Activated B cell treated with CpG ODN at 0.5 μM for 24 hours (primary cell): ENCODE results near the gene LRBA. TPM values are rescaled to one million over a fixed set of nuclear protein-coding genes. Genes with fewer than 3 reads are reported as not detected.

Source experiments
- ATAC-seq: fragments of 200-7000 bp; cut with Tn5 transposase; one replicate; pipeline ENCODE4 v1.10.0; 2021; ENCODE audit warnings: low read depth, mild to moderate bottlenecking, moderate library complexity
- CTCF ChIA-PET: fragments of 350-600 bp; sonication (Branson Sonifier 250); formaldehyde crosslinking; loops from one replicate; lab custom pipeline; 2021; ENCODE audit warnings: antibody characterized with exemption; lab: Charles Lee
- POLR2A ChIA-PET: fragments of 350-600 bp; sonication (Branson Sonifier 250); formaldehyde crosslinking; loops from one replicate; lab custom pipeline; 2021; ENCODE audit warnings: antibody characterized with exemption; lab: Charles Lee
- DNase-seq: peaks from one replicate; pipeline ENCODE4 v3.0.0; 2022
- H3K27ac Mint-ChIP-seq: one replicate; pipeline ENCODE4 v1.8.0; 2020; ENCODE audit warnings: mixed read lengths
- H3K27me3 Mint-ChIP-seq: one replicate; pipeline ENCODE4 v1.8.0; 2021; ENCODE audit warnings: mixed read lengths
- H3K36me3 Mint-ChIP-seq: one replicate; pipeline ENCODE4 v1.8.0; 2021; ENCODE audit warnings: low read depth, mixed read lengths
- H3K4me1 Mint-ChIP-seq: one replicate; pipeline ENCODE4 v1.8.0; 2021; ENCODE audit warnings: mixed read lengths
- H3K4me3 Mint-ChIP-seq: one replicate; pipeline ENCODE4 v1.8.0; 2020; ENCODE audit warnings: mild to moderate bottlenecking, mixed read lengths
- H3K9me3 Mint-ChIP-seq: one replicate; pipeline ENCODE4 v1.8.0; 2020; ENCODE audit warnings: mixed read lengths
- intact Hi-C: fragments of 100-400 bp; cut with micrococcal nuclease; formaldehyde crosslinking; loops from one replicate; pipeline ENCODE4 v1.15.1; 2024
- total RNA-seq: library from RNA; stranded (reverse); gene quantifications from 2 replicates; pipeline ENCODE4 v1.2.3, GENCODE V29; 2022
- TF ChIP-seq, protein P1 (sequence below): fragments of 200-600 bp; IDR thresholded peaks from one replicate; pipeline ENCODE4 v1.8.0; 2022; ENCODE audit warnings: antibody characterized with exemption, mild to moderate bottlenecking

LRBA gene
- total RNA-seq, 1 donor from 2014 or later, result 66.5 TPM

DNA sequence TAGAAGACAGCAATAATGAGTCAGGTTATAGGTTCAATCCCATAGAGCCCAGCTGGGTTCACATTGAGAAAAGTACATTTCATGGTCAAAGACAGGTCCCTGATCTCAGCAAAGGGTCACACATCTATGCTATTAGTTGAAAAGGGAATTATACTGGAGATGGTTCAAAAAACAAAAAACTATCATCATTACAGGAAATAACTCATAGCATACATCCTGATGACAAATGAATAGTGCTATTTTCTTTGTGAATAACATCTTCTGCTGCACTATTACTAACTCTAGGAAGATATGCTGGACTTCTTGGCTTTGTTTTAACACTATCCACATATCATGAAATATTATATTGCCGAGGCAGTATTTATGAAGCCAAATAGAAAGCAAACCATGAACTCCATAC is 635.6 kb downstream of the LRBA start:
- ChIA-PET POLR2A (no interaction called here), CTCF (no interaction called here)
- Mint-ChIP-seq H3K36me3 (peaks cover 21% of the 10 kb centered on the region), H3K9me3 (no peaks in the 10 kb centered on the region), H3K27me3 (no peaks in the 10 kb centered on the region), H3K4me3 (no peak overlapping the region), H3K4me1 (no peaks in the 10 kb centered on the region), H3K27ac (no peak overlapping the region)
- no peak for ATAC-seq
- DNase-seq, result no peak
- TF ChIP-seq, protein P1, sequence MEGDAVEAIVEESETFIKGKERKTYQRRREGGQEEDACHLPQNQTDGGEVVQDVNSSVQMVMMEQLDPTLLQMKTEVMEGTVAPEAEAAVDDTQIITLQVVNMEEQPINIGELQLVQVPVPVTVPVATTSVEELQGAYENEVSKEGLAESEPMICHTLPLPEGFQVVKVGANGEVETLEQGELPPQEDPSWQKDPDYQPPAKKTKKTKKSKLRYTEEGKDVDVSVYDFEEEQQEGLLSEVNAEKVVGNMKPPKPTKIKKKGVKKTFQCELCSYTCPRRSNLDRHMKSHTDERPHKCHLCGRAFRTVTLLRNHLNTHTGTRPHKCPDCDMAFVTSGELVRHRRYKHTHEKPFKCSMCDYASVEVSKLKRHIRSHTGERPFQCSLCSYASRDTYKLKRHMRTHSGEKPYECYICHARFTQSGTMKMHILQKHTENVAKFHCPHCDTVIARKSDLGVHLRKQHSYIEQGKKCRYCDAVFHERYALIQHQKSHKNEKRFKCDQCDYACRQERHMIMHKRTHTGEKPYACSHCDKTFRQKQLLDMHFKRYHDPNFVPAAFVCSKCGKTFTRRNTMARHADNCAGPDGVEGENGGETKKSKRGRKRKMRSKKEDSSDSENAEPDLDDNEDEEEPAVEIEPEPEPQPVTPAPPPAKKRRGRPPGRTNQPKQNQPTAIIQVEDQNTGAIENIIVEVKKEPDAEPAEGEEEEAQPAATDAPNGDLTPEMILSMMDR, result no peak
- intact Hi-C loops, result no loop called here

DNA sequence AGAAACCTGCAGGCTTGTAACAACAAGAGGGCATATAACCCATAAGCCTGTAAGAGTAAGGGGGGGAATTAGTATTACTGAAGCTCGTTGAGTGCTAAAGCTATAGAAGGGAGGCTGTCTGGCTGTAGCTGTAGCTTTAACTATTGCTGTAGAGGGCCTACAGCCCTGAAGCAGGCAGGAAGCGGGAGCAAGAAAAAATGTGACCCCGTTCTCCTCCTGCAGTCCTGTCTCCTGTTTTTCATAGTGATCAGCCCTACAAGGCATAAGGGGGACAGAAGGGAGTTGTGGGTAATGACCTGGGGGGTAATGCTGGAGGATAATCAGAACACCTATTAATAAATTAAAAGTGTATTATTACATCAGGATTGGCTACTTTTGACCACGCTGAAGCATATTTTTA is 640.1 kb downstream of the LRBA start:
- TF ChIP-seq, protein P1, result no peak
- intact Hi-C loops, result no loop called here
- ChIA-PET POLR2A (no interaction called here), CTCF (no interaction called here)
- H3K4me3 Mint-ChIP-seq, result no peak overlapping the region
- ATAC-seq (no peak), DNase-seq (no peak)
- no peak overlapping the region for H3K27ac Mint-ChIP-seq
- H3K36me3 Mint-ChIP-seq, result peaks cover 25% of the 10 kb centered on the region
- H3K27me3 Mint-ChIP-seq, result no peaks in the 10 kb centered on the region
- H3K9me3 Mint-ChIP-seq, result no peaks in the 10 kb centered on the region
- no peaks in the 10 kb centered on the region for H3K4me1 Mint-ChIP-seq

DNA sequence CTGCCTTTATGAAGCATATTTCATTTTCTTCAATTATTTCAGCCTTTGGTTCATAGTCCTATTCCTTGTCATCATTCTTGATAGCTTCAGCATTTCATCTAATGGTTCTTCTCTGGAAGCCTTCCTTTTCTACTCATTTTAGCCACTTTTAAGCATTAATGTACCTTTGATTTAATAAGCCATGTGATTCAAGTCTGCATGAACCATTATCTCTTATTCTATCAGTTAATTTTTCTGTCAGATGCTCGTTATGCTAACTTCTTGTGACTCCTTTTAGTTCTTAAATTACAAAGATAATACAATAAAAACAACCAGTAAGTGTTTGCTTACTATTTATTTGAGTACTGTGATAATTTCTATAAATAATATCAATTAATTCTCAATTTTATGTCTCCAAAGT is 643.2 kb downstream of the LRBA start:
- no peaks in the 10 kb centered on the region for H3K4me1 Mint-ChIP-seq
- no peak for ATAC-seq
- H3K27me3 Mint-ChIP-seq, result no peaks in the 10 kb centered on the region
- no peaks in the 10 kb centered on the region for H3K9me3 Mint-ChIP-seq
- ChIA-PET POLR2A (no interaction called here), CTCF (no interaction called here)
- no peak overlapping the region for H3K27ac Mint-ChIP-seq
- no peak overlapping the region for H3K4me3 Mint-ChIP-seq
- peaks cover 21% of the 10 kb centered on the region for H3K36me3 Mint-ChIP-seq
- DNase-seq, result no peak
- TF ChIP-seq, protein P1, result no peak
- intact Hi-C loops, result no loop called here

DNA sequence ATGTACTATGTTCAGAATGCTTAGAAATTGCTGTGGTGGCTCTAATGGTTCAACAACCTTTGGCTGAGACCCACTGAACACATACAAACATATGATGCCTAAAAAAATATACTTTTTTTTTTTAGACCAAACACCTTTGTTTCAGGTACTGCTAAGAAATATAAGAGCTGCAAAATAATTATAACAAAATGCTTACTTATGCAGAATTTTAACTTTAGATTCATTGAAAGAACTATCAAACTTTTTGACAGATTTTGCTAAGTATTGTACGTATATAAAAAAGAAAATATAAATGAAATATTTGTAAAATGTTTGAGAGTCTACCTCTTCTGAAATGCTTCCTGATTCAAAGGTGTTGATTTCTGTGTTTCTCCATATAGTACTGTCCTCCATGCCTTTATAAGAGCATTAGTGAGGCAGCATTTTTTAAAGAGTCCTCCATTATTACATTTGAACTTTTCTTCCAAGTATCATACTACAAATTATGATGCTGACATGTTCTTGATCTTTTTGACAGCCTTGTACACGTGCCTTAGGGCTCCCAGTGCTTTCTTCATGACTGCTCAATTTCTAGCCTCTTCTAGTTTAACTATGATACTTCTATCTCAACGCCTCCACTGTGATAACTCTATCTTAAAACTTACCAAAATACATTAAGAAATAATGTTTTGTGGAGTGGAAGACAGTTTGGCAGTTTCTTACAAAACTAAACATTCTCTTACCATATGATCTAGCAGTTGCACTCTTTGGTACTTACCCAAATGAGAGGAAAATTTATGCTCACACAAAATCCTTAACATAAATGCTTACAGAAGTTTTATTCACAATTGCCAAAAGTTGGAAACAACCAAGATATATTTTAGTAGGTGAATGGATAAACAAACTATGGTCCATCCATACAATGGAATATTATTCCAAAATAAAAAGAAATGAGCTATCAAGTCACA is 645.4 kb downstream of the LRBA start:
- Mint-ChIP-seq H3K9me3 (no peaks in the 10 kb centered on the region), H3K4me3 (no peak overlapping the region), H3K27me3 (no peaks in the 10 kb centered on the region), H3K36me3 (peaks cover 12% of the 10 kb centered on the region), H3K27ac (no peak overlapping the region), H3K4me1 (no peaks in the 10 kb centered on the region)
- TF ChIP-seq, protein P1, result no peak
- ChIA-PET CTCF (interaction anchor here (0.6 kb wide), 1 partner anchor 109 kb away, joined by 3 read pairs; no protein-coding TSS in a partner anchor), POLR2A (no interaction called here)
- DNase-seq, result no peak
- ATAC-seq, result no peak
- intact Hi-C loops, result no loop called here

DNA sequence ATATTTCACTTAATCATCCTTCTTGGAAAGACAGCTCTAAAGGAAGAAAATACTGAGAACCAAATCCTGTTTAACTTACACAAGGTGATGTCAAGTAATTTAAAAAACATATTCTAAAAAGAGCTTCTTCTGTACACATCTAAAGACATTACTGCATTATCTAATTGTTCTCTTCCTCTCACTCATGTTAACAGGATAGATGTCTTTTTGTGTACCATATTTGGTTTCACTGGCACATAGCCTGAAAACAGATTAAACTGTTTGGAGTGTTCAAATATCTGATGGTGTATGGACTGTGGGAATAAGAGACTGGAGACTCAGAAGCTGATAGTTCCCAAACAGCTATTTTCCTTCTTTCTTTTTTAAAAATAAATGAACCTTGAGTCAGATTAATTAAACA is 646.4 kb downstream of the LRBA start:
- ATAC-seq (no peak), DNase-seq (no peak)
- TF ChIP-seq, protein P1, result no peak
- Mint-ChIP-seq H3K4me3 (no peak overlapping the region), H3K36me3 (peaks cover 6% of the 10 kb centered on the region), H3K9me3 (no peaks in the 10 kb centered on the region), H3K27me3 (no peaks in the 10 kb centered on the region), H3K4me1 (no peaks in the 10 kb centered on the region), H3K27ac (no peak overlapping the region)
- ChIA-PET POLR2A (no interaction called here), CTCF (interaction anchor here (0.6 kb wide), 1 partner anchor 111 kb away, joined by 3 read pairs; no protein-coding TSS in a partner anchor)
- intact Hi-C loops, result no loop called here
